T-cell (primary cell): ENCODE data around the gene C1QTNF6. TPM values are rescaled to one million over a fixed set of nuclear protein-coding genes. Genes with fewer than 3 reads are reported as not detected.

ENCODE experiments used
- ATAC-seq, 4 experiments: fragments of 200-7000 bp in 3 of 4; fragments of 150-1000 bp in 1 of 4; cut with Tn5 transposase; replicated peaks in 1 of 4; 1 replicate in 3 of 4; 2 replicates in 1 of 4; pipeline ENCODE4 v1.10.0; 2021; ENCODE audit warnings: moderate library complexity in 3 of 4, mild to moderate bottlenecking in 2 of 4, moderate number of reproducible peaks in 1 of 4
- CTCF ChIA-PET, 2 donors: fragments of 300-600 bp; sonication (Branson Sonifier 250); formaldehyde crosslinking; loops; one replicate each; lab custom pipeline; 2022; ENCODE audit warnings: antibody characterized with exemption in 2 of 2; lab: Charles Lee
- POLR2A ChIA-PET, 2 donors: fragments of 300-600 bp; sonication (Branson Sonifier 250); formaldehyde crosslinking; loops; one replicate each; lab custom pipeline; 2022; ENCODE audit warnings: antibody characterized with exemption in 2 of 2; lab: Charles Lee
- DNase-seq, 35 experiments: peaks; one replicate each; pipeline versions ENCODE4 v3.0.0 to v3.0.0-alpha.2; 2013 to 2023
- H3K27ac ChIP-seq: one replicate; pipeline ENCODE4 v1.5.1; 2013; ENCODE audit warnings: low read length
- H3K27me3 ChIP-seq, 2 experiments: replicated peaks in 1 of 2; 1 replicate in 1 of 2; 2 replicates in 1 of 2; pipeline versions ENCODE4 v1.6.1 to v1.7.0; 2013; ENCODE audit warnings: low read length in 1 of 2, mixed read lengths in 1 of 2; ENCODE audit not compliant: control insufficient read depth in 2 of 2, insufficient read depth in 2 of 2; ENCODE audit errors: extremely low read depth in 1 of 2
- H3K36me3 ChIP-seq, 2 donors: 1 replicate in 1 of 2; 2 replicates in 1 of 2; pipeline versions ENCODE4 v1.6.1 to v1.7.0; 2013; ENCODE audit warnings: low read length in 1 of 2; ENCODE audit not compliant: control insufficient read depth in 2 of 2, insufficient read depth in 1 of 2; ENCODE audit errors: extremely low read depth in 1 of 2
- H3K4me1 ChIP-seq, 2 experiments: 1 replicate in 1 of 2; 2 replicates in 1 of 2; pipeline versions ENCODE4 v1.6.1 to v1.7.0; 2013; ENCODE audit warnings: low read length in 2 of 2, mixed read lengths in 1 of 2; ENCODE audit not compliant: insufficient read depth in 2 of 2, control insufficient read depth in 1 of 2; ENCODE audit errors: extremely low read depth in 1 of 2
- H3K4me3 ChIP-seq, 2 donors: 1 replicate in 1 of 2; 2 replicates in 1 of 2; pipeline versions ENCODE4 v1.5.1 to v1.7.0; 2013; ENCODE audit warnings: mild to moderate bottlenecking in 2 of 2, low read length in 1 of 2, moderate library complexity in 1 of 2; ENCODE audit not compliant: control insufficient read depth in 1 of 2; ENCODE audit errors: extremely low read depth in 1 of 2
- H3K9me3 ChIP-seq: 2 replicates; pipeline ENCODE4 v1.7.0; 2013
- H3K27ac Mint-ChIP-seq, 2 donors: one replicate each; pipeline ENCODE4 v1.8.0; 2020 to 2021; ENCODE audit warnings: mild to moderate bottlenecking in 2 of 2, mixed read lengths in 2 of 2
- H3K27me3 Mint-ChIP-seq, 2 donors: one replicate each; pipeline ENCODE4 v1.8.0; 2021 to 2022; ENCODE audit warnings: mixed read lengths in 2 of 2
- H3K36me3 Mint-ChIP-seq: one replicate; pipeline ENCODE4 v1.8.0; 2021; ENCODE audit warnings: mixed read lengths
- H3K4me1 Mint-ChIP-seq, 3 donors: one replicate each; pipeline ENCODE4 v1.8.0; 2020 to 2022; ENCODE audit warnings: mixed read lengths in 3 of 3, mild to moderate bottlenecking in 1 of 3
- H3K4me3 Mint-ChIP-seq, 3 donors: one replicate each; pipeline ENCODE4 v1.8.0; 2020 to 2022; ENCODE audit warnings: mild to moderate bottlenecking in 3 of 3, mixed read lengths in 3 of 3, moderate library complexity in 3 of 3
- H3K9me3 Mint-ChIP-seq, 3 donors: one replicate each; pipeline ENCODE4 v1.8.0; 2020 to 2022; ENCODE audit warnings: mixed read lengths in 3 of 3
- WGBS: methylation state at CpG from one replicate; pipeline ENCODE4 v1.1.5; 2013; ENCODE audit warnings: missing lambda C conversion rate; ENCODE audit not compliant: insufficient coverage; 5-methylcytosine and 5-hydroxymethylcytosine counted together
- total RNA-seq, 35 experiments: library from RNA in 6 of 35; stranded (reverse) in 6 of 35; fragments of 120-200 nt in 1 of 35; gene quantifications; one replicate each; pipeline versions ENCODE4 v1.2.1 to v1.2.4 and lab custom pipeline; 2013 to 2026

The C1QTNF6 gene
- total RNA-seq, 5 donors from 2014 or later (not counting 1 experiment from before 2014, with no cell fraction given): 9.0 to 26.4 (median 22.0) TPM

DNA sequence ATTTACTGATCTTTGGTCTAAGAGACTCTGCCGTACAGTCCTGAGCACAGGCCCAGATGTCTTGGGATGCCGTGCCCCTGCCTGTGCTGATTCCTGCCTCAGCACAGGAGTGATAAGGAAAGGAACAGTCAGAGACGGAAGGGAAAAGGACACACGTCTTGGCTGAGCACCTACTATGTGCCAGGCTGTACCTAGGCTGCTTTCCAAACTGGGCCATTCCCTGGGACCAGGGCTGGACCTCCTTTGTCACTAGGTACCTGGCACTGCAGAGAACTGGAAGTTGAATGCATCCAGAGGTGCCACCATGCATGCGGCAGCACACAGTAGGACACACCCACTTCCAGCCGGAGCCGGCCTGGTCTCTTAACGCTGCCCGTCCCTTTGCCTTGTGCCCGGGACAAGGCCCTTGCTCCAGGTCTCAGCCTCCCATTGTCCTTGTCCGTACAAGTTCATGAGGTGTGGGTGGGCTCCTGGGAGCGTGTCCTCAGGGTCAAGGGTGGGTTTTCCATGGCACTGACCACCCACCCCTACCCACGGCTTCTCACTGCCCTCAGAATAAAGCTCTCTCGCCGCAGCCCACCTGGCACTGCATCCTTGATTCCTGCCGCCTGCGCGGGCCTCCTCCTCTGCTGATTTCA lies 25.3 kb upstream of the C1QTNF6 start:
- POLR2A ChIA-PET: no interaction called here
- CTCF ChIA-PET: no interaction called here
- no peak overlapping the region for H3K4me3 Mint-ChIP-seq

GRCh38 chr22:37212174-37212906 lies 24.3 kb upstream of the C1QTNF6 start, which contains the start of gene SSTR3:
Gene SSTR3 (minus strand): TSS chr22:37212477. CDS start chr22:37207803, 4,674 bp downstream.
- 72% methylated on average over 20 of the region's 23 CpGs for WGBS
- POLR2A ChIA-PET: no interaction called here
- H3K27me3 ChIP-seq: no peaks in the 10 kb centered on the region
- no peak within 1 kb of the TSS for H3K27ac ChIP-seq
- DNase-seq: no peak
- no peak within 1 kb of the TSS for H3K4me3 ChIP-seq
- no peaks in the 10 kb centered on the region for H3K9me3 ChIP-seq
- Mint-ChIP-seq H3K4me3 (peak within 1 kb of the TSS in 1 of 3 donors; percentile 8), H3K36me3 (peaks cover 13% of the 10 kb centered on the region), H3K4me1 (peaks cover 56 to 77% (median 61%) of the 10 kb centered on the region in 3 donors), H3K27ac (peak within 1 kb of the TSS; percentile 61 to 76), H3K27me3 (no peaks in the 10 kb centered on the region), H3K9me3 (no peaks in the 10 kb centered on the region)
- peaks cover 31 to 46% of the 10 kb centered on the region in 2 experiments for H3K4me1 ChIP-seq
- ATAC-seq: no peak
- CTCF ChIA-PET: no interaction called here
- peaks cover 4 to 18% of the 10 kb centered on the region in 2 donors for H3K36me3 ChIP-seq

More for the DNA sequence above, 25.3 kb upstream of the C1QTNF6 start:
- ATAC-seq: no peak
- H3K4me3 ChIP-seq: no peak overlapping the region
- H3K4me1 Mint-ChIP-seq: peaks cover 56 to 77% (median 61%) of the 10 kb centered on the region in 3 donors
- H3K9me3 ChIP-seq: no peaks in the 10 kb centered on the region
- no peak for DNase-seq
- no peaks in the 10 kb centered on the region for H3K9me3 Mint-ChIP-seq
- H3K4me1 ChIP-seq: peaks cover 30 to 45% of the 10 kb centered on the region in 2 experiments
- no peak overlapping the region for H3K27ac ChIP-seq
- H3K27me3 Mint-ChIP-seq: no peaks in the 10 kb centered on the region
- WGBS: 90% methylated on average over 6 of the region's 18 CpGs
- H3K36me3 ChIP-seq: peaks cover 3 to 15% of the 10 kb centered on the region in 2 donors
- peak overlapping the region in 1 of 2 donors; percentile 39 for H3K27ac Mint-ChIP-seq
- peaks cover 13% of the 10 kb centered on the region for H3K36me3 Mint-ChIP-seq
- H3K27me3 ChIP-seq: no peaks in the 10 kb centered on the region

GRCh38 chr22:37211866-37212173 lies 23.8 kb upstream of the C1QTNF6 start:
- H3K27me3 Mint-ChIP-seq: no peaks in the 10 kb centered on the region
- Histone ChIP-seq H3K9me3 (no peaks in the 10 kb centered on the region), H3K27me3 (no peaks in the 10 kb centered on the region), H3K4me3 (no peak overlapping the region), H3K36me3 (peaks cover 5 to 21% of the 10 kb centered on the region in 2 donors), H3K27ac (no peak overlapping the region), H3K4me1 (peaks cover 28 to 46% of the 10 kb centered on the region in 2 experiments)
- DNase-seq (no peak), ATAC-seq (no peak)
- no peak overlapping the region for H3K27ac Mint-ChIP-seq
- no CpG with 5 or more reads among the region's 6 CpGs for WGBS
- H3K36me3 Mint-ChIP-seq: peaks cover 13% of the 10 kb centered on the region
- peaks cover 55 to 77% (median 59%) of the 10 kb centered on the region in 3 donors for H3K4me1 Mint-ChIP-seq
- ChIA-PET CTCF (no interaction called here), POLR2A (no interaction called here)
- no peaks in the 10 kb centered on the region for H3K9me3 Mint-ChIP-seq
- H3K4me3 Mint-ChIP-seq: peak overlapping the region in 1 of 3 donors; percentile 8

GRCh38 chr22:37211075-37211865 lies 23.2 kb upstream of the C1QTNF6 start:
- POLR2A ChIA-PET: no interaction called here
- H3K9me3 Mint-ChIP-seq: no peaks in the 10 kb centered on the region
- 91% methylated on average over 18 of the region's 24 CpGs for WGBS

GRCh38 chr22:37210041-37210803 lies 22.2 kb upstream of the C1QTNF6 start:
- no peak for DNase-seq
- Histone ChIP-seq H3K4me1 (peaks cover 21 to 51% of the 10 kb centered on the region in 2 experiments), H3K9me3 (no peaks in the 10 kb centered on the region), H3K36me3 (peaks cover 5 to 25% of the 10 kb centered on the region in 2 donors), H3K4me3 (no peak overlapping the region), H3K27ac (no peak overlapping the region), H3K27me3 (no peaks in the 10 kb centered on the region)
- no peaks in the 10 kb centered on the region for H3K27me3 Mint-ChIP-seq
- ChIA-PET POLR2A (no interaction called here), CTCF (interaction anchor here in 1 of 2 donors (1.6 kb wide), 1 partner anchor 11 kb away, joined by 4 read pairs; no protein-coding TSS in a partner anchor)
- H3K4me3 Mint-ChIP-seq: no peak overlapping the region
- H3K36me3 Mint-ChIP-seq: peaks cover 9% of the 10 kb centered on the region
- no peaks in the 10 kb centered on the region for H3K9me3 Mint-ChIP-seq
- 89% methylated on average over 15 of the region's 15 CpGs for WGBS
- no peak for ATAC-seq
- peak overlapping the region; percentile 40 to 76 for H3K27ac Mint-ChIP-seq
- H3K4me1 Mint-ChIP-seq: peaks cover 49 to 74% (median 51%) of the 10 kb centered on the region in 3 donors

More at GRCh38 chr22:37211075-37211865, 23.2 kb upstream of the C1QTNF6 start:
- CTCF ChIA-PET: no interaction called here
- DNase-seq (no peak), ATAC-seq (no peak)
- Mint-ChIP-seq H3K36me3 (peaks cover 13% of the 10 kb centered on the region), H3K4me1 (peaks cover 51 to 77% (median 56%) of the 10 kb centered on the region in 3 donors), H3K27me3 (no peaks in the 10 kb centered on the region), H3K4me3 (no peak overlapping the region), H3K27ac (peak overlapping the region; percentile 40 to 61)
- Histone ChIP-seq H3K27ac (no peak overlapping the region), H3K27me3 (no peaks in the 10 kb centered on the region), H3K36me3 (peaks cover 5 to 21% of the 10 kb centered on the region in 2 donors), H3K9me3 (no peaks in the 10 kb centered on the region), H3K4me1 (peaks cover 26 to 46% of the 10 kb centered on the region in 2 experiments), H3K4me3 (no peak overlapping the region)
